Heart left ventricle (tissue), 13 donors: ENCODE measurements around the gene ABCC5.

Experiments used
- CTCF ChIP-seq, 12 donors: fragments of 200-600 bp; sonication (generic) in 4 of 12; IDR thresholded peaks; one replicate each; pipeline versions ENCODE4 v1.5.0 to v1.8.0; 2018 to 2022; ENCODE audit warnings: antibody characterized with exemption in 12 of 12, mild to moderate bottlenecking in 5 of 12
- POLR2A ChIP-seq, 2 donors: fragments of 450-650 bp; IDR thresholded peaks; one replicate each; pipeline ENCODE4 v1.6.1; 2017; ENCODE audit warnings: antibody characterized with exemption in 2 of 2, mild to moderate bottlenecking in 2 of 2, moderate library complexity in 2 of 2
- donor health status: ischemic (EF 13 %, LVEDD 7.1; RV severe dilation, severe dysfunction).
- donor health status: DM: no; HTN: yes; CAD: no.
- donor health status: DM: no; HTN: no; CAD: no.
- donor health status: ischemic (EF 25% LVEDD 6.9; RV normal size, moderate dysfunction).
- donor health status: ischemic (EF 25% LVEDD 5.7; RV mildly dilated, moderate dysfunction).
- donor health status: ischemic (EF 35%, LVEDD 5.7; RV mildly dilated, moderate dysfunction).
- donor health status: nonischemic (EF 11% LVEDD 7.7; RV severe dilation, severe dysfunction).
- donor health status: DM: yes; HTN: yes; CAD: no.
- donor health status: PGD.
- donor health status: ischemic (EF 29% LVEDD 5.4; RV normal size, mild dysfunction).
- donor health status: nonischemic (EF 23%, LVEDD 6.1; RV moderate dilation, normal function).

GRCh38 chr3:183907176-183907575 lies 110.5 kb downstream of the ABCC5 start:
- no peak for TF ChIP-seq CTCF (IDR thresholded peaks at IDR 0.05)
- no peak for TF ChIP-seq POLR2A (IDR thresholded peaks at IDR 0.05)
